Upper lobe of left lung (tissue), 6 donors: ENCODE results near the gene IL17RE. TPM values are rescaled to one million over a fixed set of nuclear protein-coding genes. Genes with fewer than 3 reads are reported as not detected.

ENCODE experiments used
- ATAC-seq, 2 donors: fragments of 200-7000 bp; cut with Tn5 transposase; one replicate each; pipeline ENCODE4 v1.9.1; 2022; ENCODE audit warnings: mild to moderate bottlenecking in 2 of 2, moderate library complexity in 2 of 2; ENCODE audit not compliant: low FRiP score in 2 of 2
- DNase-seq, 2 donors: peaks; one replicate each; pipeline ENCODE4 v3.0.0-alpha.2; 2019 to 2020
- H3K27ac ChIP-seq, 4 donors: fragments of 200-600 bp; sonication (generic); one replicate each; pipeline ENCODE4 v1.5.1; 2016 to 2019
- H3K27me3 ChIP-seq, 4 donors: fragments of 200-600 bp; sonication (generic); one replicate each; pipeline ENCODE4 v1.5.1; 2017 to 2019
- H3K36me3 ChIP-seq, 4 donors: fragments of 200-600 bp; sonication (generic); one replicate each; pipeline ENCODE4 v1.5.1; 2016 to 2019
- H3K4me1 ChIP-seq, 4 donors: fragments of 200-600 bp; sonication (generic); one replicate each; pipeline ENCODE4 v1.5.1; 2018 to 2019
- H3K4me3 ChIP-seq, 4 donors: fragments of 200-600 bp; sonication (generic); one replicate each; pipeline ENCODE4 v1.5.1; 2017 to 2019; ENCODE audit warnings: mild to moderate bottlenecking in 2 of 4, moderate library complexity in 1 of 4
- H3K9me3 ChIP-seq, 4 donors: fragments of 200-600 bp; sonication (generic); one replicate each; pipeline ENCODE4 v1.5.1; 2018 to 2019
- EP300 ChIP-seq, 4 donors: sonication (generic); formaldehyde crosslinking; IDR thresholded peaks; one replicate each; pipeline ENCODE4 v1.5.1; 2017; ENCODE audit warnings: antibody characterized with exemption in 4 of 4, control low read depth in 2 of 4
- POLR2A ChIP-seq, 4 donors: fragments of 450-650 bp; IDR thresholded peaks; one replicate each; pipeline ENCODE4 v1.5.1; 2016 to 2017; ENCODE audit warnings: antibody characterized with exemption in 4 of 4, mild to moderate bottlenecking in 2 of 4
- POLR2AphosphoS5 ChIP-seq, 2 donors: sonication (generic); formaldehyde crosslinking; IDR thresholded peaks; one replicate each; pipeline ENCODE4 v1.5.1; 2017; ENCODE audit warnings: antibody characterized with exemption in 2 of 2
- WGBS, 2 donors: methylation state at CpG; one replicate each; pipeline ENCODE4 v1.1.5; 2017 to 2018; 5-methylcytosine and 5-hydroxymethylcytosine counted together
- total RNA-seq, 6 donors: library from RNA; depleted of rRNA in 4 of 6; stranded (reverse); fragments of >200 nt in 4 of 6; gene quantifications; one replicate each; pipeline versions ENCODE4 v1.1.0 to v1.2.1, GENCODE V29; 2016 to 2021
- TF ChIP-seq, protein P1 (sequence below), 6 experiments: fragments of 450-650 bp in 4 of 6; fragments of 200-600 bp in 2 of 6; sonication (generic) in 2 of 6; IDR thresholded peaks; one replicate each; pipeline ENCODE4 v1.5.1; 2016 to 2019; ENCODE audit warnings: antibody characterized with exemption in 6 of 6
- donor health status: DM: no; HTN: no; CAD: no; lungs with moderate emphysema.
- donor health status: DM: no; HTN: yes; CAD: no; lungs with severe emphysema.

Gene IL17RE
- total RNA-seq, 6 donors from 2014 or later = 16.1 to 44.8 (median 27.0) TPM

DNA sequence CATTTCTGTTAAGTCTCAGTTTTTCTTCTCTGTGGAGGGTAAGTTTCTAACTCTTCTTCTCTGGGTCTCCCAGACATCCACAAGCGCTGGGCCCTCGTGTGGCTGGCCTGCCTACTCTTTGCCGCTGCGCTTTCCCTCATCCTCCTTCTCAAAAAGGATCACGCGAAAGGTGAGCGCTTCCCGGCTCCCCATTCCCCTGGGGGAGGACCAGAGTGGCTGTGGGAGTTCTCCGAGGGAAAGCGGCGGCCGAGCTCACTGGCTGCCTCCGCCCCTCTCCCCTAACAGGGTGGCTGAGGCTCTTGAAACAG lies 29.8 kb downstream of the IL17RE start:
- WGBS, 2 donors = 0 to 14% methylated on average over 8 to 13 of the region's 13 CpGs
- peaks cover 0 to 36% (median 5%) of the 10 kb centered on the region in 4 donors for H3K36me3 ChIP-seq
- H3K27me3 ChIP-seq = no peaks in the 10 kb centered on the region
- H3K4me1 ChIP-seq = peaks cover 23 to 37% (median 28%) of the 10 kb centered on the region in 4 donors
- DNase-seq (no peak), ATAC-seq (no peak)
- H3K27ac ChIP-seq = peak overlapping the region; percentile 89 to 96 (median 94)
- H3K9me3 ChIP-seq = no peaks in the 10 kb centered on the region
- TF ChIP-seq, protein P1, sequence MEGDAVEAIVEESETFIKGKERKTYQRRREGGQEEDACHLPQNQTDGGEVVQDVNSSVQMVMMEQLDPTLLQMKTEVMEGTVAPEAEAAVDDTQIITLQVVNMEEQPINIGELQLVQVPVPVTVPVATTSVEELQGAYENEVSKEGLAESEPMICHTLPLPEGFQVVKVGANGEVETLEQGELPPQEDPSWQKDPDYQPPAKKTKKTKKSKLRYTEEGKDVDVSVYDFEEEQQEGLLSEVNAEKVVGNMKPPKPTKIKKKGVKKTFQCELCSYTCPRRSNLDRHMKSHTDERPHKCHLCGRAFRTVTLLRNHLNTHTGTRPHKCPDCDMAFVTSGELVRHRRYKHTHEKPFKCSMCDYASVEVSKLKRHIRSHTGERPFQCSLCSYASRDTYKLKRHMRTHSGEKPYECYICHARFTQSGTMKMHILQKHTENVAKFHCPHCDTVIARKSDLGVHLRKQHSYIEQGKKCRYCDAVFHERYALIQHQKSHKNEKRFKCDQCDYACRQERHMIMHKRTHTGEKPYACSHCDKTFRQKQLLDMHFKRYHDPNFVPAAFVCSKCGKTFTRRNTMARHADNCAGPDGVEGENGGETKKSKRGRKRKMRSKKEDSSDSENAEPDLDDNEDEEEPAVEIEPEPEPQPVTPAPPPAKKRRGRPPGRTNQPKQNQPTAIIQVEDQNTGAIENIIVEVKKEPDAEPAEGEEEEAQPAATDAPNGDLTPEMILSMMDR (IDR thresholded peaks at IDR 0.05) = no peak
- TF ChIP-seq POLR2A (IDR thresholded peaks at IDR 0.05) (no peak), EP300 (IDR thresholded peaks at IDR 0.05) (no peak), POLR2AphosphoS5 (IDR thresholded peaks at IDR 0.05) (peak in 1 of 2 donors; percentile 54)
- peak overlapping the region; percentile 45 to 96 (median 64) for H3K4me3 ChIP-seq

DNA sequence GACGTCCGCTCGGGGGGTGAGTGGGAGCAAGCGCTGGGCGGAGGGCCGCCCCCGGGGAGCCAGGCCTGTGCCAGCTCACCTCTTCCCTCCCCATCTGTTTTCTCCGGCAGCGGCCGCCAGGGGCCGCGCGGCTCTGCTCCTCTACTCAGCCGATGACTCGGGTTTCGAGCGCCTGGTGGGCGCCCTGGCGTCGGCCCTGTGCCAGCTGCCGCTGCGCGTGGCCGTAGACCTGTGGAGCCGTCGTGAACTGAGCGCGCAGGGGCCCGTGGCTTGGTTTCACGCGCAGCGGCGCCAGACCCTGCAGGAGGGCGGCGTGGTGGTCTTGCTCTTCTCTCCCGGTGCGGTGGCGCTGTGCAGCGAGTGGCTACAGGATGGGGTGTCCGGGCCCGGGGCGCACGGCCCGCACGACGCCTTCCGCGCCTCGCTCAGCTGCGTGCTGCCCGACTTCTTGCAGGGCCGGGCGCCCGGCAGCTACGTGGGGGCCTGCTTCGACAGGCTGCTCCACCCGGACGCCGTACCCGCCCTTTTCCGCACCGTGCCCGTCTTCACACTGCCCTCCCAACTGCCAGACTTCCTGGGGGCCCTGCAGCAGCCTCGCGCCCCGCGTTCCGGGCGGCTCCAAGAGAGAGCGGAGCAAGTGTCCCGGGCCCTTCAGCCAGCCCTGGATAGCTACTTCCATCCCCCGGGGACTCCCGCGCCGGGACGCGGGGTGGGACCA lies 30.4 kb downstream of the IL17RE start:
- no peaks in the 10 kb centered on the region for H3K9me3 ChIP-seq
- peaks cover 0 to 40% (median 7%) of the 10 kb centered on the region in 4 donors for H3K36me3 ChIP-seq
- peaks cover 23 to 37% (median 28%) of the 10 kb centered on the region in 4 donors for H3K4me1 ChIP-seq
- peak overlapping the region; percentile 89 to 96 (median 94) for H3K27ac ChIP-seq
- 0% methylated on average over 22 to 36 of the region's 77 CpGs for WGBS, 2 donors
- DNase-seq (peak; percentile 89 to 98), ATAC-seq (peak; percentile 88 to 91)
- H3K27me3 ChIP-seq = no peaks in the 10 kb centered on the region
- TF ChIP-seq, protein P1 (IDR thresholded peaks at IDR 0.05) = peak; percentile 76 to 94 (median 94)
- TF ChIP-seq EP300 (IDR thresholded peaks at IDR 0.05) (no peak), POLR2A (IDR thresholded peaks at IDR 0.05) (peak in 1 of 4 donors; percentile 6), POLR2AphosphoS5 (IDR thresholded peaks at IDR 0.05) (peak in 1 of 2 donors; percentile 3)
- peak overlapping the region; percentile 45 to 96 (median 64) for H3K4me3 ChIP-seq

DNA sequence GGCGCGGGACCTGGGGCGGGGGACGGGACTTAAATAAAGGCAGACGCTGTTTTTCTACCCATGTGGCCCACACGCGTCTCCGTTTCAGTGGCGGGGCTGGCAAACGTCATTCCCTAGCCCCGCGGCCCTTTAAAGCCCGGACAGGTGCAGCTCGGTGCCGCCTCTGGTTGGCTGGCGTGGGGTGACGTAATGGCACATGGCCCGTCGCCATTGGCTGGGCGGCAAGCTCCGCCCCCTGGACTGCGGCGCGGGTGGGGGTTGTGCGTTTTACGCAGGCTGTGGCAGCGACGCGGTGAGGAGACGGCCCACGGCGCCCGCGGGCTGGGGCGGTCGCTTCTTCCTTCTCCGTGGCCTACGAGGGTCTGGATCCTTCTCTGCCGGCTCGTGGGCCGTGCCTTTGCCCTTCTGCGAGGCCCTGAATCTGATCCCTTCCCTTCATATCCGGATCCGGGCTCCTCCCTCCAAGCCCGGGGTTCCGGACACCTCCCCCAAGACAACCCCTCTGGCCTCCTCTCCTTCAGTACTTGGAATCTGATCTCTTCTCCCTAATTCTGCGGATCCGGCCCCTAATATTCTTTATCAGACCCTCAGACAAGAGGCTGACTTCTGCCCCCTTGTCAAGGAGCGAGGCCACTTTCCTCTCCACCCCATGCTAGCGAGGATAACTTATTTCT lies 31.1 kb downstream of the IL17RE start, which contains the start of gene CRELD1:
Gene CRELD1 (plus strand): TSS at position 274 of the 674 bp plus-strand sequence. CDS start 605 bp downstream, outside the sequence.
- Histone ChIP-seq H3K4me3 (peak within 1 kb of the TSS; percentile 64 to 96 (median 68)), H3K27me3 (no peaks in the 10 kb centered on the region), H3K27ac (peak within 1 kb of the TSS; percentile 89 to 96 (median 94)), H3K36me3 (peaks cover 0 to 37% (median 4%) of the 10 kb centered on the region in 4 donors), H3K9me3 (no peaks in the 10 kb centered on the region), H3K4me1 (peaks cover 23 to 37% (median 28%) of the 10 kb centered on the region in 4 donors)
- peak; percentile 97 to 98 for ATAC-seq
- TF ChIP-seq POLR2AphosphoS5 (IDR thresholded peaks at IDR 0.05) = peak; percentile 90 to 93
- peak in 1 of 4 donors; percentile 46 for TF ChIP-seq EP300 (IDR thresholded peaks at IDR 0.05)
- TF ChIP-seq POLR2A (IDR thresholded peaks at IDR 0.05) = peak; percentile 59 to 93 (median 84)
- TF ChIP-seq, protein P1 (IDR thresholded peaks at IDR 0.05) = peak in 1 of 6 experiments; percentile 4
- 0 to 1% methylated on average over 18 to 41 of the region's 50 CpGs for WGBS, 2 donors
- DNase-seq = peak; percentile 97 to 99

DNA sequence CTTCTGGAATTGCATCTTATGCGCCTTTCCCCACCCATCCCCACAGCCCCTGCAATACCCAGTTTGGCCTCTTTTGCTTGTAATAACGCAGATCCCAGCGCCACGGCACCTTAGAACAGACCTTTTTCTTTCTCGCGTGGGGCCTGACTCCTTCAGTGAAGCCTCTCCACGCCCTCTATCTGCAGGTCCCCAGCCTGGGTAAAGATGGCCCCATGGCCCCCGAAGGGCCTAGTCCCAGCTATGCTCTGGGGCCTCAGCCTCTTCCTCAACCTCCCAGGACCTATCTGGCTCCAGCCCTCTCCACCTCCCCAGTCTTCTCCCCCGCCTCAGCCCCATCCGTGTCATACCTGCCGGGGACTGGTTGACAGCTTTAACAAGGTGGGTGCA lies 31.6 kb downstream of the IL17RE start:
- Histone ChIP-seq H3K27ac (peak overlapping the region; percentile 89 to 96 (median 94)), H3K4me1 (peaks cover 23 to 37% (median 28%) of the 10 kb centered on the region in 4 donors), H3K4me3 (peak overlapping the region; percentile 64 to 96 (median 68)), H3K9me3 (no peaks in the 10 kb centered on the region), H3K36me3 (peaks cover 0 to 35% (median 4%) of the 10 kb centered on the region in 4 donors), H3K27me3 (no peaks in the 10 kb centered on the region)
- TF ChIP-seq EP300 (IDR thresholded peaks at IDR 0.05) (no peak), POLR2AphosphoS5 (IDR thresholded peaks at IDR 0.05) (no peak), POLR2A (IDR thresholded peaks at IDR 0.05) (no peak)
- 11 to 18% methylated on average over 9 to 11 of the region's 11 CpGs for WGBS, 2 donors
- DNase-seq = no peak
- ATAC-seq = no peak

DNA sequence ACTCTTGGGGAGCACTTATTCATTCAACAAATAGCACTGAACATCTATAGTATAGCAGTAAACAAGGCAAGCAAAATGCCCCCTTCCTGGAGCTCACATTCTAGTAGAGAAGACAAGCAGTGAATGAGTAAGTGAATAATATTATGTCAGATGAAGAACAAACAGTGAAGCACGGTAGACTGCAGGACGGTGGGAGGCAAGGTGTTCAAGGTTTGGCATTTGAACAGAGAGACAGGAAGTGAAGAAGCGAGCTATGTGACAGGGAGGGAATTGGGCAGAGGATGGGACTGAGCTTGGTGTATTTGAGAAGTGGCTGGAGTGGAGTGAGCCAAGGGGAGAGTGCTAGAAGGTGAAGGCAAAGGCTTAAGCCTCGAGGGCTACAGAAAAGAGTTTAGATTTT lies 32.3 kb downstream of the IL17RE start:
- no peak for ATAC-seq
- H3K36me3 ChIP-seq = peaks cover 0 to 32% (median 4%) of the 10 kb centered on the region in 4 donors
- DNase-seq = no peak
- H3K4me3 ChIP-seq = no peak overlapping the region
- TF ChIP-seq, protein P1 (IDR thresholded peaks at IDR 0.05) = no peak
- TF ChIP-seq POLR2A (IDR thresholded peaks at IDR 0.05) (no peak), POLR2AphosphoS5 (IDR thresholded peaks at IDR 0.05) (no peak), EP300 (IDR thresholded peaks at IDR 0.05) (no peak)
- no peaks in the 10 kb centered on the region for H3K9me3 ChIP-seq
- H3K4me1 ChIP-seq = peaks cover 23 to 37% (median 28%) of the 10 kb centered on the region in 4 donors
- no peaks in the 10 kb centered on the region for H3K27me3 ChIP-seq
- peak overlapping the region in 3 of 4 donors; percentile 35 to 96 (median 89) for H3K27ac ChIP-seq
- 58 to 59% methylated on average over 4 of the region's 4 CpGs for WGBS, 2 donors
